ENCODE measurements around the gene C5orf63.

- TF ChIP-seq CTCF (conservative IDR thresholded peaks at IDR 0.05 in 1 of 2, IDR thresholded peaks at IDR 0.05 in 1 of 2; ENCODE audit: extremely low read depth in 1 of 2, insufficient read depth in 1 of 2, low read depth in 1 of 2, low read length in 2 of 2): no peak
- TF ChIP-seq EZH2 (IDR thresholded peaks at IDR 0.05; ENCODE audit: borderline replicate concordance, low read length): no peak
Measured at GRCh38 chr5:127066721-127067120, 6.6 kb downstream of the C5orf63 start.
